Stimulated activated CD4-positive, alpha-beta T cell treated with anti-CD3 and anti-CD28 coated beads, Interleukin-15, amount 100 ng/mL, for 1 hour (primary cell): ENCODE results near the gene ERF.

Experiments
- DNase-seq, 2 donors: peaks; one replicate each; pipeline ENCODE4 v3.0.0-alpha.2; 2020; ENCODE audit warnings: low read depth in 1 of 2, low spot score in 1 of 2

The ERF gene

GRCh38 chr19:42217520-42218437 is 37.1 kb downstream of the ERF start, which contains the start of gene DEDD2:
Gene DEDD2, minus strand, starts transcription at chr19:42217677. Its CDS starts 670 bp downstream, at chr19:42217007.
- DNase-seq: peak; percentile 100

- DNase-seq: no peak
Measured at GRCh38 chr19:42216653-42217519, 38.0 kb downstream of the ERF start.

- DNase-seq: no peak
Measured at GRCh38 chr19:42214810-42215485, 40.0 kb downstream of the ERF start.

GRCh38 chr19:42212886-42213285 is 42.0 kb downstream of the ERF start:
- no peak for DNase-seq

- DNase-seq: no peak
Measured at GRCh38 chr19:42208612-42209011, 46.3 kb downstream of the ERF start.

GRCh38 chr19:42207767-42208271 is 47.1 kb downstream of the ERF start:
- DNase-seq: no peak

GRCh38 chr19:42206871-42207755 is 47.8 kb downstream of the ERF start:
- no peak for DNase-seq

GRCh38 chr19:42204664-42205063 is 50.3 kb downstream of the ERF start:
- no peak for DNase-seq

- no peak for DNase-seq
Measured at GRCh38 chr19:42203700-42204099, 51.2 kb downstream of the ERF start.

GRCh38 chr19:42202290-42202880 is 52.5 kb downstream of the ERF start:
- no peak for DNase-seq

- DNase-seq: no peak
Measured at GRCh38 chr19:42201489-42202289, 53.2 kb downstream of the ERF start.

GRCh38 chr19:42200116-42200715 is 54.7 kb downstream of the ERF start:
- DNase-seq: no peak

GRCh38 chr19:42199440-42200115 is 55.4 kb downstream of the ERF start:
- DNase-seq: peak; percentile 18 to 22

GRCh38 chr19:42198676-42199439 is 56.1 kb downstream of the ERF start:
- DNase-seq: peak in 1 of 2 donors; percentile 45
